GM12872 (cell line): ENCODE measurements around the gene SARM1.

Experiments
- CTCF ChIP-seq: IDR thresholded peaks from 3 replicates; pipeline ENCODE4 v1.5.1; 2011; ENCODE audit warnings: low read depth, mild to moderate bottlenecking, low read length, moderate library complexity; ENCODE audit not compliant: insufficient read depth

Gene SARM1

GRCh38 chr17:28447396-28447760, 75.9 kb downstream of the SARM1 start:
- no peak for TF ChIP-seq CTCF

GRCh38 chr17:28449859-28450258, 78.4 kb downstream of the SARM1 start:
- no peak for TF ChIP-seq CTCF
